Stimulated activated effector memory CD8-positive, alpha-beta T cell treated with anti-CD3 and anti-CD28 coated beads, Interleukin-12 subunit alpha, Interleukin-12 subunit beta, amount 100 ng/mL, for 72 hours (primary cell): ENCODE results near the gene IL21R.
A peak's percentile ranks its signal among the peaks of the same experiment; 100 is the strongest.
"Not testable (repeated sequence)": the region's sequence is repeated elsewhere in the genome, so short reads cannot be mapped to it uniquely, and the experiment has no call there.

Source experiments
- ATAC-seq: fragments of 150-1000 bp; cut with Tn5 transposase; 2 replicates; pipeline ENCODE4 v1.10.0; 2021
- DNase-seq, 2 donors: peaks; one replicate each; pipeline ENCODE4 v3.0.0; 2021 to 2022; ENCODE audit warnings: low spot score in 2 of 2
- H3K27ac Mint-ChIP-seq: one replicate; pipeline ENCODE4 v1.8.0; 2022; ENCODE audit warnings: mild to moderate bottlenecking, mixed read lengths
- H3K36me3 Mint-ChIP-seq: one replicate; pipeline ENCODE4 v1.8.0; 2022; ENCODE audit warnings: mild to moderate bottlenecking, mixed read lengths
- H3K4me1 Mint-ChIP-seq: one replicate; pipeline ENCODE4 v1.8.0; 2022; ENCODE audit warnings: mixed read lengths
- H3K4me3 Mint-ChIP-seq: one replicate; pipeline ENCODE4 v1.8.0; 2022; ENCODE audit warnings: mild to moderate bottlenecking, mixed read lengths
- H3K9me3 Mint-ChIP-seq: one replicate; pipeline ENCODE4 v1.8.0; 2022; ENCODE audit warnings: mixed read lengths

Gene IL21R

DNA sequence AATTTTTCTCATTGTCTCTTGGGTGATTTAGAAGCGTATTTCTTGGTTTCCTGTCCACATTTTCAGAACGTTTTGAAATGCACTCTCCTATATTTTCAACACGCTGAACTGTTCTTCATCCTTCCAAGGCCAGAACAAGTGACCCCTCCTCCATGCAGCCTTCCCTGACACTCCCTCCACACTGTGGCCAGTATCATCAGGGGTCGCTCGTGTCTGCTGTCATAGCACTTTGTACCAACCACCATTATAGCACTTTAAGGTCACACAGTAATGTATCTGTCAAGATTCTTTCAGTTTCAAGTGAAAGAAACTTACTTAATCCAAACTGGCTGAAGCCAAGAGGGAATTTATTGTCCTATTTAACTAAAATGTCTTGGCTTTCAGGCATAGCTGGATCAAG lies 17.5 kb upstream of the IL21R start:
- H3K4me1 Mint-ChIP-seq = peaks cover 32% of the 10 kb centered on the region
- no peak for ATAC-seq
- peak overlapping the region; percentile 56 for H3K27ac Mint-ChIP-seq
- no peaks in the 10 kb centered on the region for H3K36me3 Mint-ChIP-seq
- no peak overlapping the region for H3K4me3 Mint-ChIP-seq
- DNase-seq = no peak
- peaks cover 8% of the 10 kb centered on the region for H3K9me3 Mint-ChIP-seq

GRCh38 chr16:27385398-27385797 lies 16.6 kb upstream of the IL21R start:
- DNase-seq = no peak
- H3K9me3 Mint-ChIP-seq = peaks cover 11% of the 10 kb centered on the region
- H3K36me3 Mint-ChIP-seq = no peaks in the 10 kb centered on the region
- no peak for ATAC-seq
- no peak overlapping the region for H3K4me3 Mint-ChIP-seq
- H3K27ac Mint-ChIP-seq = no peak overlapping the region
- peaks cover 35% of the 10 kb centered on the region for H3K4me1 Mint-ChIP-seq

DNA sequence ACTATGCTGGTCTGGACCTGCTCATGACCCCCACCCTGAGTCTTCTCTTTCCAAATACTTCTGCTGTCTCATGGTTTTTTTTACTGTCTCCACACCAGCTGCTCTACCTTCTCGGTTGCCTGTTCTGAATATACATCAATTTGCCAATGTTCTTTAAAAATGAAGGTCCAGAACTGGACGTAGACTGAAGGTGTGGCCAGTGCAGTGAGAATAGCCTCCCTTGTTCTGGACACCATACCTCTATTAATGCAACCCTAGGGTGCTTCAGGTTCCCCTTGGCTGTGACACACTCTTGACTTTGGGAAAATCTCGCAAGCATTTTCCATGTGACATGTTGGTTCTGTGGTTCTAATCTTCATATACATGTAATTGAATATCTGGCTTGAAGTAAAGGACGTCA lies 15.3 kb upstream of the IL21R start:
- peak overlapping the region; percentile 11 for H3K27ac Mint-ChIP-seq
- DNase-seq (no peak), ATAC-seq (no peak)
- H3K36me3 Mint-ChIP-seq = no peaks in the 10 kb centered on the region
- H3K9me3 Mint-ChIP-seq = peaks cover 11% of the 10 kb centered on the region
- H3K4me1 Mint-ChIP-seq = peaks cover 34% of the 10 kb centered on the region
- H3K4me3 Mint-ChIP-seq = no peak overlapping the region

DNA sequence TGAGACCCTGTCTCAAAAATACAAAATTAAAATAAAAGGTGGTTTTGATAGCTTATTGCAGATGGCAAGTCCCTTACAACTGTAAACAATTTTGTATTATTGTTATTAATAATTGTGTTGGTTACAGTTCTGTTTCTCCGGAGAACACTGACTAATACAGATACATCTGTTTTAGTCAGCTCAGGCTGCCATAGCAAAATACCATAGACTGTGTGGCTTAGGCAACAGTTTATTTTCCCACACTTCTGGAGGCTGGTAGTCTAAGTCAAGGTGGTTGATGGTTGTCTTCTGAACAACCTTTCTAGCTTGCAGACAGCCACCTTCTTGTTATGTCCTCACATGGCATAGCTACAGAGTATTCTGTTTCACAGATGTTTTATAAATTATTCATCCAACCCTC lies 14.2 kb upstream of the IL21R start:
- peak; percentile 99 for ATAC-seq
- Mint-ChIP-seq H3K4me3 (no peak overlapping the region), H3K36me3 (no peaks in the 10 kb centered on the region), H3K27ac (peak overlapping the region; percentile 11), H3K4me1 (peaks cover 25% of the 10 kb centered on the region), H3K9me3 (peaks cover 21% of the 10 kb centered on the region)
- peak in 1 of 2 donors; percentile 55 for DNase-seq

- Mint-ChIP-seq H3K27ac (peak overlapping the region; percentile 69), H3K9me3 (peaks cover 16% of the 10 kb centered on the region), H3K4me1 (peaks cover 20% of the 10 kb centered on the region), H3K36me3 (no peaks in the 10 kb centered on the region), H3K4me3 (no peak overlapping the region)
- no peak for ATAC-seq
- peak; percentile 0 to 49 for DNase-seq
Observed at GRCh38 chr16:27389272-27389961, 12.6 kb upstream of the IL21R start.

GRCh38 chr16:27390151-27390550 lies 11.8 kb upstream of the IL21R start:
- H3K9me3 Mint-ChIP-seq = peaks cover 19% of the 10 kb centered on the region
- no peak for DNase-seq
- no peaks in the 10 kb centered on the region for H3K36me3 Mint-ChIP-seq
- no peak overlapping the region for H3K4me3 Mint-ChIP-seq
- H3K4me1 Mint-ChIP-seq = peaks cover 22% of the 10 kb centered on the region
- no peak overlapping the region for H3K27ac Mint-ChIP-seq
- ATAC-seq = no peak

- Mint-ChIP-seq H3K9me3 (peaks cover 21% of the 10 kb centered on the region), H3K4me3 (no peak overlapping the region), H3K4me1 (peaks cover 22% of the 10 kb centered on the region), H3K27ac (no peak overlapping the region), H3K36me3 (no peaks in the 10 kb centered on the region)
- ATAC-seq (no peak), DNase-seq (no peak)
Observed at GRCh38 chr16:27392671-27393070, 9.3 kb upstream of the IL21R start.

DNA sequence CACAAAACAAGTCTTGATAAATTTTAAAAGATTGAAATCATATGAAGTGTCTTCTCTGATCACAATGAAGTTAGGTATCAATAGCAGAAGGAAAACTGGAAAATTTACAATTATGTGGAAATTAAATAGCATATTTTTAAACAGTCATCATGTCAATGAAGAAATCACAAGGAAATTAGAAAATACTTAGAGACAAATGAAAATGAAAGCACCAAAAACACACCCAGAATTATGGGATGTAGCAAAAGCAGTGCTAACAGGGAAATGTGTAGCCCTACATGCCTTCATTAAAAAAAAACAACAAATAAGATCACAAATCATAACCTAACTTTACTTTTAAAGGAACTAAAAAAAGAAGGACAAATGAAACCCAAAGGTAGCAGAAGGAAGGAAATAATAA lies 7.5 kb upstream of the IL21R start:
- DNase-seq (no peak), ATAC-seq (no peak)
- Mint-ChIP-seq H3K9me3 (peaks cover 18% of the 10 kb centered on the region), H3K4me1 (peaks cover 11% of the 10 kb centered on the region), H3K4me3 (no peak overlapping the region), H3K27ac (no peak overlapping the region), H3K36me3 (no peaks in the 10 kb centered on the region)

GRCh38 chr16:27398341-27398893 lies 3.6 kb upstream of the IL21R start:
- Mint-ChIP-seq H3K4me1 (peaks cover 41% of the 10 kb centered on the region), H3K36me3 (peaks cover 17% of the 10 kb centered on the region)
- H3K9me3 Mint-ChIP-seq, ATAC-seq, DNase-seq, H3K27ac Mint-ChIP-seq, H3K4me3 Mint-ChIP-seq: not testable (repeated sequence)

DNA sequence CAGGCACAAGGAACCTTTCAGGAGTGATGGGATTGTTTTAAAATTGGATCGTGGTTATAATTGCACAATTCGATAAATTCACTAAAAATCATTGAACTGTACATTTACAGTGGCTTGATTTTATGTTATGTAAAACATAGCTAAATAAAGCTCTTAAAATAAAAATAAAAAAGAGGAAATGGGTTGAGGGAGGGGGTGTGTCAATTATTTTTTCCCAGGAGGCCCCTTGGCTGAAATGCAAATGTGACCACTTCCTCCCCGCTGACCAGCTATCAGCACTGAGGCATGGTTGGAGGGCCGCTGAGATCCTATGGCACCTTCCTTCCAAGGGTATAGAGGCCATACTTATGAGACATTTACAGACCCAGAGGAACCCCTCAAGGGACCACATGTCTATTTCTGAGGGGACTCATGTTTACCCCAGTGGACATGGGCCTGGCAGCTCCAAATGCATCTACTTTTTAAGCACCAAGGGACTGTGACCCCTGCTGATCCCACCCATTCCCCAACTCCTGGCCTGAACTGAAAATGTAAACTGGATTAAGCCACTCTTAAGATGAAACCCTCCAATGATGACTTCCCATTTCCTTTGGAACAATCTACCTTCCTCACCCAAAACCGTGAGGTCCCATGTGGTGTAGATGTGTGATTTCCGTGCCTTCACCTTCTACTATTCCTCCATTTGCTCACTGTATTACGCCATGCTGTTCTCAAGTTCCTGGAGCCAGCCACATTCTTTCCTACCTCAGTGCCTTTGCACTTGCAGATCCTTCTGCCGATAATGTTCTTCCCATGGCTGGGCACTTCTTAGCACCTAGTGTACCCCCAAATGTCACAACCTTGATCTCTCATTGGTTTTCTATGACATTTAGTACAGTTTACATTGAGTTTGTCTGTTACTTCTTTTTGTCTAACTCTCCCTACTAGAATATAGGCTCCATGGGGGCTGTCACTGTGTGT lies 2.8 kb upstream of the IL21R start:
- Mint-ChIP-seq H3K36me3 (peaks cover 25% of the 10 kb centered on the region), H3K4me3 (no peak overlapping the region), H3K9me3 (peaks cover 7% of the 10 kb centered on the region), H3K27ac (peak overlapping the region; percentile 3), H3K4me1 (peaks cover 48% of the 10 kb centered on the region)
- DNase-seq = no peak
- no peak for ATAC-seq

DNA sequence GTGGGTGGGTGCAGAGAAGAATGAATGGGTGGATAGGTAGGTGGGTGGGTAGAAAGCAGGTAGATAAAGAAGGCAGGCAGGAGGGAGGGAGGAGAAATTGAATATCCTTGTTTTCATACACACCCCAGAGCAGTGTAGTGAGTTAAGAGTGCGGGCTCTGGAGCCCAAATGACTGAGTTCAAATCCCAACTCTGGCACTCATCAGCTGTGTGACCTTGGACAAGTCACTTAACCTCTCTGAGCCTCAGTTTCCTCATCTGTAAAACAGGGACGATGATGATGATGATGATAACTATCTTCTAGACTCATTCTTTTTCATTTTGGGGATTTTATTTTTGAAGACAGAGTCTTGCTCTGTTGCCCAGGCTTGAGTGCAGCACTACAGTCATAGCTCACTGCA lies 2.0 kb upstream of the IL21R start:
- H3K9me3 Mint-ChIP-seq = peaks cover 2% of the 10 kb centered on the region
- DNase-seq (no peak), ATAC-seq (no peak)
- no peak overlapping the region for H3K4me3 Mint-ChIP-seq
- peak overlapping the region; percentile 3 for H3K27ac Mint-ChIP-seq
- H3K4me1 Mint-ChIP-seq = peaks cover 49% of the 10 kb centered on the region
- H3K36me3 Mint-ChIP-seq = peaks cover 33% of the 10 kb centered on the region

DNA sequence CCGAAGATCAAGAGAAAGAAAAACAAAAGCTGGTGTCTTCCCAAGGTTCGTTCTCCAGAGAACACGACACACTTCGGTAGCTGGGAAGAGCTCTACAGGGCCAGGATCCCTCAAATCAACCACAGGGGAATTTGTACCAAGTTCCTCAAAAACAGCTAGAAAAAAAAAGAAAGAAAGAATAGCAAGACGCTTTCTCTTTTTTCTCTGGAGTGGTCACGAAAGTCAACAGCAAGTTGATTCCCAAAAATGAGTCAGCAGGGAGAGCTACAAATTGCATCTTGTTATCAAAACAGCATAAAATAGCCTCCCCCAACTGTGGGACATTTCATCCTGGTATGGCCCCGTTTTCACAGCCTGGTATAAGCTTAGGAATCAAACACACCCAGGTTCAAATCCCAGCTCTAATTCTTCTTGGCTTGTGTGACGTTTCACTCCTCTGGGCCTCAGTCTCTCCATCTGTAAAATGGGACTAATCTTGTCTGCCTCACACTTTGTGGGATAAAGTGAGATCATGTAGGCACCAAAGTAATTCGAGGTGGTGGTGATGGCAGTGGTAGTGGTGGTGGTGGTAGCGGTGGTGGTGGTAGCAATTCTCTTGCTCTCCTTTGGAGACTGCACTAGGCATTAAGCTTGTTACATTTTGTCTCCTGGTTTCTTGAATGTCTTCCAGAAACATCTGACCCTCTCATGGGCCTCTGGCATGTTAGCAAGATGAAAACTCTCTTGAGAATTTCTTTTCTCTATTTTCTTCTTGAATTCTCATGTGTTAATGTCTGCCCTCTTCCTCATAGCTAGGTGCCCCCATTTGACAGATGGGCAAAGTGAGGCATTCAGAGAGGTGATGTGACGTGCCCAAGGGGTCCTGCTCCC lies 988 bp upstream of the IL21R start:
- peak overlapping the region; percentile 98 for H3K27ac Mint-ChIP-seq
- no peak for ATAC-seq
- DNase-seq = no peak
- H3K36me3 Mint-ChIP-seq = peaks cover 43% of the 10 kb centered on the region
- no peaks in the 10 kb centered on the region for H3K9me3 Mint-ChIP-seq
- peak overlapping the region; percentile 94 for H3K4me3 Mint-ChIP-seq
- peaks cover 55% of the 10 kb centered on the region for H3K4me1 Mint-ChIP-seq

GRCh38 chr16:27402569-27402963 lies 592 bp downstream of the IL21R start:
- Mint-ChIP-seq H3K36me3 (peaks cover 59% of the 10 kb centered on the region), H3K4me1 (peaks cover 71% of the 10 kb centered on the region), H3K9me3 (no peaks in the 10 kb centered on the region), H3K27ac (peak overlapping the region; percentile 98), H3K4me3 (peak overlapping the region; percentile 94)
- DNase-seq (no peak), ATAC-seq (no peak)

DNA sequence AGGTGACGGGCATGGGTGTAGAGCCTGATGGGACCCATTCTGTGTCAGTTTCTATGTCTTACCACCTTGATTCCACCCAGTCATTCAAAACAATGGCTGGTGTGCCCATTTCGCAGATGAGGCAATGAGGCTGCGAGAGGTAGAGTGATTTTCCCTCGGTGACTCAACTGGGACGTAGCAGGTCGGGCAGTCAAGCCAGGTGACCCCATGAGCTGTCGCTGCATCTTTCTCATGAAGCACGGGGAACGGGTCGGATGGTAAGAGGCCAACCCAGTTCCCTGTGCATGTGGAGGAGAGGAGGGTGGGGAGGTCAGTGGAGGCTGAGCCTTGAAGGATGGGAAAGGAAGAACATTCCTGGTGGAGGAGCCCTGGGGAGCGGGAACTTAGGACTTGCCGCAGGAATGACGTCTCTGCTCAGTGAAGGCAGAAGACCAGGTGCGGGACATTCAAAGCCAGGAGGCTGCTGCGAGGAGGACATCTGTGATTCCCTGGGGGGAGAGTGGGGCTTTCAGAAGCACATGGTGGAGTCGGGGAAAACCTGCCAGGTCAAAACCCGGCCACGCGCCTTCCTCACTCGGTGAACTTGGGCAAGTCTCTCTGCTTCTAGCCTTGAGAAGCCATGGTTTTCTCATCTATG lies 1.1 kb downstream of the IL21R start:
- Mint-ChIP-seq H3K27ac (peak overlapping the region; percentile 98), H3K4me1 (peaks cover 76% of the 10 kb centered on the region), H3K36me3 (peaks cover 64% of the 10 kb centered on the region), H3K9me3 (no peaks in the 10 kb centered on the region), H3K4me3 (peak overlapping the region; percentile 94)
- ATAC-seq (peak; percentile 16), DNase-seq (peak in 1 of 2 donors; percentile 80)
